Measurements from ENCODE around the gene UNC13B. TPM values are rescaled to one million over a fixed set of nuclear protein-coding genes. Genes with fewer than 3 reads are reported as not detected.
"Not testable (repeated sequence)": the region's sequence is repeated elsewhere in the genome, so short reads cannot be mapped to it uniquely, and the experiment has no call there.

UNC13B gene
- total and polyA plus RNA-seq, 7 donors, result 7.0 to 12.9 (median 10.5) TPM

GRCh38 chr9:35407846-35408245 lies 246.0 kb downstream of the UNC13B start:
- DNase-seq (no peak), ATAC-seq (no peak)
- 85 to 91% (median 86%) methylated on average over 3 of the region's 3 CpGs for WGBS, 3 donors
- H3K9me3 ChIP-seq, result no peaks in the 10 kb centered on the region
- H3K4me1 ChIP-seq, result no peaks in the 10 kb centered on the region
- intact Hi-C loops (cut with DNase I), result loop anchor here in 1 of 2 donors (10.0 kb wide), 3 partner anchors 57 to 297 kb away; no protein-coding TSS in a partner anchor
- TF ChIP-seq CTCF (IDR thresholded peaks at IDR 0.05), result no peak
- H3K27ac ChIP-seq, result no peak overlapping the region
- no peak overlapping the region for H3K4me3 ChIP-seq
- peaks cover 0 to 46% of the 10 kb centered on the region in 2 donors for H3K36me3 ChIP-seq (ENCODE audit: insufficient read depth in 1 of 2, low read depth in 1 of 2)
- no peaks in the 10 kb centered on the region for H3K27me3 ChIP-seq (ENCODE audit: insufficient read depth in 3 of 3, low read length in 2 of 3)

- H3K9me3 ChIP-seq; H3K4me1 ChIP-seq; ATAC-seq; H3K4me3 ChIP-seq; H3K27ac ChIP-seq; H3K27me3 ChIP-seq (ENCODE audit: insufficient read depth in 3 of 3, low read length in 2 of 3); DNase-seq: not testable (repeated sequence)
- intact Hi-C loops (cut with DNase I), result loop anchor here in 1 of 2 donors (10.0 kb wide), 3 partner anchors 55 to 295 kb away; no protein-coding TSS in a partner anchor
- peaks cover 0 to 30% of the 10 kb centered on the region in 2 donors for H3K36me3 ChIP-seq (ENCODE audit: insufficient read depth in 1 of 2, low read depth in 1 of 2)
- WGBS, 3 donors, result 96 to 97% (median 96%) methylated on average over 5 of the region's 5 CpGs
Measured at GRCh38 chr9:35409434-35409833, 247.6 kb downstream of the UNC13B start.

GRCh38 chr9:35414889-35415288 lies 253.1 kb downstream of the UNC13B start:
- ATAC-seq, result no peak
- 82 to 100% (median 82%) methylated on average over 1 of the region's 1 CpG for WGBS, 3 donors
- no peak for TF ChIP-seq CTCF (IDR thresholded peaks at IDR 0.05)

GRCh38 chr9:35415402-35416097 lies 253.7 kb downstream of the UNC13B start:
- Histone ChIP-seq H3K4me3 (no peak overlapping the region), H3K27ac (no peak overlapping the region), H3K27me3 (ENCODE audit: insufficient read depth in 3 of 3, low read length in 2 of 3) (no peaks in the 10 kb centered on the region), H3K4me1 (no peaks in the 10 kb centered on the region), H3K9me3 (no peaks in the 10 kb centered on the region), H3K36me3 (ENCODE audit: insufficient read depth in 1 of 2, low read depth in 1 of 2) (peaks cover 0 to 5% of the 10 kb centered on the region in 2 donors)
- DNase-seq (no peak), ATAC-seq (no peak)
- intact Hi-C loops (cut with DNase I), result no loop called here
- TF ChIP-seq CTCF (IDR thresholded peaks at IDR 0.05), result no peak
- 68 to 75% (median 72%) methylated on average over 6 of the region's 6 CpGs for WGBS, 3 donors

More at GRCh38 chr9:35414889-35415288, 253.1 kb downstream of the UNC13B start:
- no peaks in the 10 kb centered on the region for H3K4me1 ChIP-seq
- H3K27ac ChIP-seq, result no peak overlapping the region
- H3K9me3 ChIP-seq, result no peaks in the 10 kb centered on the region
- no peak overlapping the region for H3K4me3 ChIP-seq
- H3K27me3 ChIP-seq (ENCODE audit: insufficient read depth in 3 of 3, low read length in 2 of 3), result no peaks in the 10 kb centered on the region
- DNase-seq, result no peak
- intact Hi-C loops (cut with DNase I), result no loop called here
- peaks cover 0 to 12% of the 10 kb centered on the region in 2 donors for H3K36me3 ChIP-seq (ENCODE audit: insufficient read depth in 1 of 2, low read depth in 1 of 2)

- ATAC-seq, result no peak
- H3K27me3 ChIP-seq (ENCODE audit: insufficient read depth in 3 of 3, low read length in 2 of 3), result no peaks in the 10 kb centered on the region
Measured at GRCh38 chr9:35416098-35416427, 254.3 kb downstream of the UNC13B start.

More at GRCh38 chr9:35416098-35416427, 254.3 kb downstream of the UNC13B start:
- WGBS, 3 donors, result 60 to 67% (median 65%) methylated on average over 2 of the region's 2 CpGs
- H3K9me3 ChIP-seq, result no peaks in the 10 kb centered on the region
- H3K4me1 ChIP-seq, result no peaks in the 10 kb centered on the region
- no peak for TF ChIP-seq CTCF (IDR thresholded peaks at IDR 0.05)
- no peak for DNase-seq
- no peaks in the 10 kb centered on the region for H3K36me3 ChIP-seq (ENCODE audit: insufficient read depth in 1 of 2, low read depth in 1 of 2)
- H3K4me3 ChIP-seq, result no peak overlapping the region
- no peak overlapping the region for H3K27ac ChIP-seq
- intact Hi-C loops (cut with DNase I), result no loop called here

Measured in psoas muscle (tissue), 8 donors.